Retinal pigment epithelial cell (primary cell): ENCODE measurements around the gene LMBR1.

Experiments used
- DNase-seq: peaks from one replicate; pipeline ENCODE4 v3.0.0-alpha.2; 2010; ENCODE audit warnings: low read depth
- H3K4me3 ChIP-seq: 2 replicates; pipeline ENCODE4 v1.5.1; 2011; ENCODE audit warnings: mild to moderate bottlenecking, low read length, control low read depth, moderate library complexity
- CTCF ChIP-seq: conservative IDR thresholded peaks from 2 replicates; pipeline ENCODE4 v1.5.1; 2011; ENCODE audit warnings: low read depth, low read length, control low read depth, inconsistent platforms

LMBR1 gene

GRCh38 chr7:156673902-156674301 lies 219.1 kb downstream of the LMBR1 start:
- DNase-seq, result no peak
- H3K4me3 ChIP-seq, result no peak overlapping the region
- no peak for TF ChIP-seq CTCF

- no peak overlapping the region for H3K4me3 ChIP-seq
- no peak for DNase-seq
- TF ChIP-seq CTCF, result no peak
Measured at GRCh38 chr7:156673454-156673853, 219.5 kb downstream of the LMBR1 start.

- H3K4me3 ChIP-seq, result no peak overlapping the region
- DNase-seq, result no peak
- no peak for TF ChIP-seq CTCF
Measured at GRCh38 chr7:156669035-156669828, 223.8 kb downstream of the LMBR1 start.

- no peak for TF ChIP-seq CTCF
- H3K4me3 ChIP-seq, result no peak overlapping the region
- DNase-seq, result no peak
Measured at GRCh38 chr7:156668130-156668741, 224.7 kb downstream of the LMBR1 start.

- no peak for DNase-seq
- TF ChIP-seq CTCF, result no peak
- no peak overlapping the region for H3K4me3 ChIP-seq
Measured at GRCh38 chr7:156667110-156667426, 225.9 kb downstream of the LMBR1 start.

- H3K4me3 ChIP-seq, result no peak overlapping the region
- no peak for TF ChIP-seq CTCF
Measured at GRCh38 chr7:156666368-156667109, 226.4 kb downstream of the LMBR1 start.

GRCh38 chr7:156665101-156665500 lies 227.9 kb downstream of the LMBR1 start:
- peak; percentile 72 for DNase-seq
- no peak overlapping the region for H3K4me3 ChIP-seq
- no peak for TF ChIP-seq CTCF

More at GRCh38 chr7:156666368-156667109, 226.4 kb downstream of the LMBR1 start:
- DNase-seq, result no peak
